GM10266 (cell line): ENCODE data around the gene DAPL1.

Experiments
- DNase-seq: peaks from one replicate; pipeline ENCODE4 v3.0.0; 2012; ENCODE audit errors: extremely low spot score
- TF ChIP-seq, protein P1 (sequence below): IDR thresholded peaks from 2 replicates; pipeline ENCODE4 v1.5.1; 2012; ENCODE audit warnings: mild to moderate bottlenecking, low read depth; ENCODE audit not compliant: control insufficient read depth, insufficient read depth; ENCODE audit errors: missing control alignments

Gene DAPL1

GRCh38 chr2:158817588-158817987 lies 22.5 kb downstream of the DAPL1 start:
- TF ChIP-seq, protein P1, sequence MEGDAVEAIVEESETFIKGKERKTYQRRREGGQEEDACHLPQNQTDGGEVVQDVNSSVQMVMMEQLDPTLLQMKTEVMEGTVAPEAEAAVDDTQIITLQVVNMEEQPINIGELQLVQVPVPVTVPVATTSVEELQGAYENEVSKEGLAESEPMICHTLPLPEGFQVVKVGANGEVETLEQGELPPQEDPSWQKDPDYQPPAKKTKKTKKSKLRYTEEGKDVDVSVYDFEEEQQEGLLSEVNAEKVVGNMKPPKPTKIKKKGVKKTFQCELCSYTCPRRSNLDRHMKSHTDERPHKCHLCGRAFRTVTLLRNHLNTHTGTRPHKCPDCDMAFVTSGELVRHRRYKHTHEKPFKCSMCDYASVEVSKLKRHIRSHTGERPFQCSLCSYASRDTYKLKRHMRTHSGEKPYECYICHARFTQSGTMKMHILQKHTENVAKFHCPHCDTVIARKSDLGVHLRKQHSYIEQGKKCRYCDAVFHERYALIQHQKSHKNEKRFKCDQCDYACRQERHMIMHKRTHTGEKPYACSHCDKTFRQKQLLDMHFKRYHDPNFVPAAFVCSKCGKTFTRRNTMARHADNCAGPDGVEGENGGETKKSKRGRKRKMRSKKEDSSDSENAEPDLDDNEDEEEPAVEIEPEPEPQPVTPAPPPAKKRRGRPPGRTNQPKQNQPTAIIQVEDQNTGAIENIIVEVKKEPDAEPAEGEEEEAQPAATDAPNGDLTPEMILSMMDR = no peak
- DNase-seq = no peak

GRCh38 chr2:158818511-158818910 lies 23.4 kb downstream of the DAPL1 start:
- TF ChIP-seq, protein P1 = no peak
- DNase-seq = no peak

GRCh38 chr2:158822193-158822592 lies 27.1 kb downstream of the DAPL1 start:
- TF ChIP-seq, protein P1 = no peak
- no peak for DNase-seq

- DNase-seq = no peak
- TF ChIP-seq, protein P1 = no peak
Measured at GRCh38 chr2:158823486-158824237, 28.5 kb downstream of the DAPL1 start.

GRCh38 chr2:158825021-158825420 lies 29.9 kb downstream of the DAPL1 start:
- TF ChIP-seq, protein P1 = no peak
- DNase-seq = no peak

DNA sequence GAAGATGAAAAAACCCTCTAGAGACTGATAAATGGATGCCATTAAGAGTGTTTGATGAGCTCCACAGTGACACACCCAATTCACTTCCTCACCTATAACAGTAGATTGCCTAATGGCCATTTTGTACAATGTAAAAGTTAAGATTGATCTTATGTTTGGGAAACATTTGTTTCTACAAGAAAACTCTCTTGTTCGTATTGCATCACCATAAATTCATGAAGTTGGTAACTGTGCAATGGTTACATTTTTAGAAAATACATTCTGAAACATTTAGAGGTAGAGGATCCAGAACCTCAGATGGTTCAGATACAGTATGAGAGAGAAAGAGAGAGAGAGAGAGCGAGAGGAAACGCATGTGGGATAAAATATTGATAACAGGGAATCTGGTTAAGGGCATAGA lies 31.8 kb downstream of the DAPL1 start:
- no peak for DNase-seq
- TF ChIP-seq, protein P1 = no peak

DNA sequence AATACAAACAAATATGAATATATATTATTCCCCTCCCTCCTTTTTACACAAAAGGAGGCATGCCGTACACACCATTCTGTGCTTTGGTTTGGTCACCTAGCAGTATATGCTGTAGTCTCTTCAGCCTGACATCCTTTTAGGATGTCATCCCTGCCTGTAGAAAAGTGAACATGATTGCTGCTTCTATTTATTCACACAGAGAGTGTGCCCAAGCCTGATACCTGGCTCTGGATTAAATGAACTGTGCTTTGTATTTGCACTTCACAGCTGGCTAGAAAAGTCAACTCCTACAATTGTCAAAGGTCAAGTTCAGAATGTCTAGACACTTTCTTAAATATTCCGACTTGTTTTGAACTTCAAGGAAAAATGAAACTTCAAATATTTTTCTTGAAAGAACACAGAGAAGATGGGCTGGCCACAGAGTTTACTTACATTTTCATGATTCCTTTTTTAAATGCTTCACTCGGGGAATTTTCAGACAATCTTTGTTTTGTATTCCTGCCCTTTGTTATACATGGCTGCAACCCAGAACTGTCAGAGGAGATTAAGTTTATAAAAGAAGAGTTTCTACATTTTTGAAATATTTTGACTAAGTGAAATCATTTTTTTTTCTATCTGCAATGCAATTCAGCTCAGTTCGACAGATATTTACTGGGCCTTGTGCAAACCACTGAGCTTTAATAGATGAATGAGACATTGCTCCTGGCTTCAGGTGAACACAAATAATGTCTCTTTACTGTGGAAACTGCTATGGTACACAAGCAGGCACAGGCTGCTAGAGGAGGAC lies 33.5 kb downstream of the DAPL1 start:
- DNase-seq = no peak

More for the DNA sequence above, 33.5 kb downstream of the DAPL1 start:
- TF ChIP-seq, protein P1 = no peak
